SK-N-SH (cell line): ENCODE measurements around the gene ZNF776.

ENCODE experiments used
- CTCF ChIP-seq: fragments of 200-600 bp; sonication (generic); IDR thresholded peaks from 2 replicates; pipeline ENCODE4 v1.6.1; 2017; ENCODE audit warnings: antibody characterized with exemption, mild to moderate bottlenecking, moderate library complexity
- GABPA ChIP-seq: IDR thresholded peaks from 2 replicates; pipeline ENCODE4 v1.4.0; 2012; ENCODE audit warnings: low read depth, mild to moderate bottlenecking
- JUND ChIP-seq: IDR thresholded peaks from 2 replicates; pipeline ENCODE4 v1.4.0; 2012
- POLR2AphosphoS5 ChIP-seq: IDR thresholded peaks from 2 replicates; pipeline ENCODE4 v1.6.1; 2012; ENCODE audit warnings: low read depth, low read length
- RAD21 ChIP-seq: IDR thresholded peaks from 2 replicates; pipeline ENCODE4 v1.6.1; 2012; ENCODE audit warnings: mild to moderate bottlenecking, low read length
- SIN3A ChIP-seq: IDR thresholded peaks from 2 replicates; pipeline ENCODE4 v1.6.1; 2012; ENCODE audit warnings: low read depth, mild to moderate bottlenecking, low read length, moderate library complexity, borderline replicate concordance
- TF ChIP-seq, protein P1 (sequence below): IDR thresholded peaks from 2 replicates; pipeline ENCODE4 v1.4.0; 2012; ENCODE audit warnings: low read depth, borderline replicate concordance
- TF ChIP-seq, protein P2 (sequence below): fragments of 150-350 bp; IDR thresholded peaks from 2 replicates; pipeline ENCODE4 v1.6.1; 2016; ENCODE audit warnings: mild to moderate bottlenecking, low read depth, low read length

GRCh38 chr19:57800696-57801095 is 54.1 kb downstream of the ZNF776 start:
- TF ChIP-seq, protein P1, sequence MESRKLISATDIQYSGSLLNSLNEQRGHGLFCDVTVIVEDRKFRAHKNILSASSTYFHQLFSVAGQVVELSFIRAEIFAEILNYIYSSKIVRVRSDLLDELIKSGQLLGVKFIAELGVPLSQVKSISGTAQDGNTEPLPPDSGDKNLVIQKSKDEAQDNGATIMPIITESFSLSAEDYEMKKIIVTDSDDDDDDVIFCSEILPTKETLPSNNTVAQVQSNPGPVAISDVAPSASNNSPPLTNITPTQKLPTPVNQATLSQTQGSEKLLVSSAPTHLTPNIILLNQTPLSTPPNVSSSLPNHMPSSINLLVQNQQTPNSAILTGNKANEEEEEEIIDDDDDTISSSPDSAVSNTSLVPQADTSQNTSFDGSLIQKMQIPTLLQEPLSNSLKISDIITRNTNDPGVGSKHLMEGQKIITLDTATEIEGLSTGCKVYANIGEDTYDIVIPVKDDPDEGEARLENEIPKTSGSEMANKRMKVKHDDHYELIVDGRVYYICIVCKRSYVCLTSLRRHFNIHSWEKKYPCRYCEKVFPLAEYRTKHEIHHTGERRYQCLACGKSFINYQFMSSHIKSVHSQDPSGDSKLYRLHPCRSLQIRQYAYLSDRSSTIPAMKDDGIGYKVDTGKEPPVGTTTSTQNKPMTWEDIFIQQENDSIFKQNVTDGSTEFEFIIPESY: no peak
- TF ChIP-seq, protein P2, sequence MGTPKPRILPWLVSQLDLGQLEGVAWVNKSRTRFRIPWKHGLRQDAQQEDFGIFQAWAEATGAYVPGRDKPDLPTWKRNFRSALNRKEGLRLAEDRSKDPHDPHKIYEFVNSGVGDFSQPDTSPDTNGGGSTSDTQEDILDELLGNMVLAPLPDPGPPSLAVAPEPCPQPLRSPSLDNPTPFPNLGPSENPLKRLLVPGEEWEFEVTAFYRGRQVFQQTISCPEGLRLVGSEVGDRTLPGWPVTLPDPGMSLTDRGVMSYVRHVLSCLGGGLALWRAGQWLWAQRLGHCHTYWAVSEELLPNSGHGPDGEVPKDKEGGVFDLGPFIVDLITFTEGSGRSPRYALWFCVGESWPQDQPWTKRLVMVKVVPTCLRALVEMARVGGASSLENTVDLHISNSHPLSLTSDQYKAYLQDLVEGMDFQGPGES: no peak
- TF ChIP-seq SIN3A: no peak
- no peak for TF ChIP-seq CTCF
- no peak for TF ChIP-seq GABPA
- TF ChIP-seq JUND: no peak
- TF ChIP-seq RAD21: no peak
- no peak for TF ChIP-seq POLR2AphosphoS5
